Muscle of back (tissue), 11 donors: ENCODE results near the gene TYW1. TPM values are rescaled to one million over a fixed set of nuclear protein-coding genes. Genes with fewer than 3 reads are reported as not detected.
"Not testable (repeated sequence)": the region's sequence is repeated elsewhere in the genome, so short reads cannot be mapped to it uniquely, and the experiment has no call there.

Source experiments
- DNase-seq, 3 donors: peaks; one replicate each; pipeline versions ENCODE4 v3.0.0 to v3.0.0-alpha.2; 2013
- polyA plus RNA-seq, 10 donors: library from polyadenylated mRNA; unstranded; fragments of 120-200 nt; gene quantifications; one replicate each; pipeline ENCODE4 v1.2.1, GENCODE V29; 2013; ENCODE audit not compliant: insufficient read length in 10 of 10

Gene TYW1
- polyA plus RNA-seq, 10 donors, result 12.2 to 17.5 (median 15.3) TPM

DNA sequence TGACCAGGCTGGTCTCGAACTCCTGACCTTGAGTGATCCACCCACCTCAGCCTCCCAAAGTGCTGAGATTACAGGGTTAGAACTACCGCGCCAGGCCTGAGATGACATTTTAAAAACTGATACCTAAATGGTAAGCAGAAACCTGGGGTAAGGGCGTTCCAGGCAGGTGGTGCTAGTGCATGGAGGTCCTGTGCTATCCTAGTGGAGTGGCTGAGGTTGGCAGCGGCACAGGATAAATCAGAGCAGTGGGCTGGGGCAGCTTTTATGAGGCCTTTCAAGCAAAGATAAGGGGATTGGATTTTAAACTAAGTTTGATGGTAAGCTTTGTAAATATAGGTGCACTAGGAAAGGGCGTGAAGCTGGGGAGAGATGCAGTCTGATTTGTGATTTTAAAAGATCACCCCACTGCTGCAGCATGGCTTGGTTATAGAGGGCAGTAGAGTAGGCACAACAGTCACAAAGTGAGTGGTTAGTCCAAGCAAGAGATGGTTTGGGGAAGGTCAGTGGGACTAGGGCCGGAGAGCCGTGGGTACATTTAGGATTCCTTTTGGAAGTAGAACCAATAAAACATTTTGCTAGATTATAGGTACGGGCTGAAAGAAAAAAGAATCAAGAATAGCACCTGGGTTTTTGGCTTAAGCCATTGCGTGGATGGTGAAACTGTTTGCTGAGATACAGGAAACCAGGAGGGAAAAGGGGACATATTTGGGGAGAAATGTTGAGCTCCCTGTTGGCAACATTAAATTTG lies 188.5 kb downstream of the TYW1 start:
- DNase-seq, result not testable (repeated sequence)

DNA sequence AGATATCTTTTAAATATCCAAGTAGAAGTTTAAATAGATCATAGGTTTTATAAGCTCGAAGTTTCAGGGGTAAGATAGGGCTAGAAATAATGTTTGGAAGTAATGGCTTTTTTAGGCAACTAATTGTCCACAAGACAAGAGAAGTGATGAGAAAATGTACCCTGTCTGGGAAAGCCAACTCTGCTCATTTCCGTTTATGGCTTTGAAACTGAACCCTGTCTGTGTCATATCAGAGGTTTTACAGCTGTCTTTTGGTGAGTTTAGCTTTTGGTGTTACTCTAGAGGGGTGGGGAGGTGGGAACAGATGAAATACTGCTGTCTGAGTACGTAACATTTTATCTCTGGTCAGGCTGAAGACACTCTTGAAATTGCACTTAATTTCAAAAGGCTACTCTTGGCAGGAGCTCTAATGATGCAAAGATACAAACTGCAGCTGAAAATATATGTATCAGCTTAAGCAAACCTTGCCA lies 189.1 kb downstream of the TYW1 start:
- DNase-seq, result not testable (repeated sequence)

DNA sequence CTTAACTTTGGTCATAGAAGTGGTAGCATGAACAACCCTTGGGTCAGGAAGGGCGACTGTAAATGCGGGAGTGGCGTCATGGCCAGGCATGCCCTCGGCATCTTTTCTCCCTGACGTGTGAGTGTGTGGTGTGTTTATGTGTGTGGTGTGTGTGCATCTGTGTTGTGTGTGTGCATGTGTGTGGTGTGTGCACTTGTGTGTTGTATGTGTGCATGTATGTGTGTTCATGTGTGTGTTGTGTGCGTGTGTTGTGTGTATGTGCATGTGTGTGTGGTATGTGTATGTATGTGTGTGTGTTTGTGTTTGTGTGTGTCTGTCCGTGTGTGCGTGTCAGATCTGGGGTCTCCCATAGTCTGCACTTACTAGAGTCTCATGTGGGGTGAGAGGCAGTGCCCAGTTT lies 192.5 kb downstream of the TYW1 start:
- DNase-seq, result not testable (repeated sequence)

DNA sequence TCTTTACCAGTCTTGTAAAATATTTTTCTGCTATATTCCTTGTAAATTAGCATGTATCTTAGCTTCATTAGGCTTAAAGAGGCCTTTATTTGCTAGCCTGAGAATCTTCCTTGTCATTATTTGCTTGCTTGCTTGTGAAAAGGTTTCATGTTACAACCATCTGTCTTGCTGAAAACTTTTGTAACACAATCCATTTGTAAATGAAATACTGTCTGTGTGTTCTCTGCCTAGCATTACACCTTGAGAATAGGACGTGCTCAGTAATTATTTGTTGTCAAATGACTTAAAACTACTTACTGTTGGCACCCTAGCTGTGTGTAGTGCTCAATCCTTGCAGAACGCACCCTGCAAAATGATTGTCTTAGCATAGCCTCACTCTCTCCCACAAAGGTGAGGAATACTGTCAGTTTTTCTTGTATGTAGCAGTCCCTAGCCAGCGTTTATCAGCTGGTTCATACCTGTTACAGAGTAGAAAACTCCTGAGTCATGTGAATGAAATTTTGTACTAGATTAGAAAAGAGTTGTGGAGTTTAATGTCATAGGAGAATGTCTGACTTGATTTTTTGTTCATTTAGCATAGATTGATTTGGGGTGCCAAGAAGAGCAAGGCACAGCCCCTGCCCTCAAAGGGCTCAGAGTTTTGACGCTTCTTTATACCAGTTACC lies 193.3 kb downstream of the TYW1 start:
- DNase-seq, result not testable (repeated sequence)

DNA sequence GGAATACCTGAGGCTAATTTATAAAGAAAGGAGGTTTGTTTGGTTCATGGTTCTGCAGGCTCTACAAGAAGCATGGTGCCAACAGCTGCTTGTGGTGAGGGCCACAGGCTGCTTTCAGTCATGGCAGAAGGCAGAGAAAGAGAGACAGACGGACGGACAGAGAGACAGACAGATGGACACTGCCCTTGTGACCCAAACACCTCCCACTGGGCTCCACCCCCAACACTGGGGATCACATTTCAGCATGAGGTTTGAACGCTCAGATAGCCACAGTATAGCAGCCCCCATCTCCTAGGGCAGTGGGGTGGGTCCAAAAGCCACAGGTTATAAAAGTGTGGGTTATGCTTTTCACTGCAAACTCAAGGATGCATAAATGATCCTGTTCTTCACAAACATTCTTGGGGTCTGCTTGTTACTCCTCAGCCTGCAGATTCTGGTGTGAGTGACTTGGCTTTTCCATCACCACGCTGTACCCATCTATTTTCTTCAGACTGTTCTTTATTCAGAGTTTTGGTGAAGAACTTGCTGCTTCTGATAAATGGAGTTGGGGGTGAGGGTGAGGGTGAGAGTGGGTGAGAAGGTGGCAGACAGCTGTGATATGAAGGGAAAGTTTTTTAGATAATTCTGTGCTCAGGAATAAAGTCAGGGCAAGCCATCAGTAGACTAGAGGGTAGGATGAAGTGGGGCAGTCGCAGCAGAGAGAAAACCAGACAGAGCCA lies 194.5 kb downstream of the TYW1 start:
- not testable (repeated sequence) for DNase-seq

DNA sequence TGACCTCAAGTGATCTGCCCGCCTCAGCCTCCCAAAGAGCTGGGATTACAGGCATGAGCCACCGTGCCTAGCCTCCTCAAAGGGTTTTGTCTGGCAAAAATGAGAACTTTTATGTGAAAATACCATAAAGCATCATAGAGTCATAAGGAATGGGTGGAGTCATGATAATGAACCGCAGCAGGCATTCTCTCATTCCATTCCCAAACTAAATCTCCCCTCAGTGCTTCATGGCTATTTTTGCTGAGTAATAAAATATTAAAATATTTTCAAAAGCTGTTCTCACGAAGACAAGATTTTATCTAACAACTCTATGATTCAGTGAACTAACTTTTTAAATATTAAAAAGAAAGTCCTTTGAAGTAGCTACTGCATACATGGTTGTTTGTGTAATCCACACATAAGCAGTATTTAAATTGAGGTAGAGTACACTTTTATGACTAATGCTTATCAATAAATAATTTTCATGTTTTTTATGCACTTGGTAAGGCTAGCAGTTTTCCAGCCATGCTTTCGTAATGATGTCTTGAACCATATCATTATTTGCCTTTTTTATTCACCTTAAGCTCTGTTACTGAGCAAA lies 195.6 kb downstream of the TYW1 start:
- DNase-seq, result not testable (repeated sequence)

DNA sequence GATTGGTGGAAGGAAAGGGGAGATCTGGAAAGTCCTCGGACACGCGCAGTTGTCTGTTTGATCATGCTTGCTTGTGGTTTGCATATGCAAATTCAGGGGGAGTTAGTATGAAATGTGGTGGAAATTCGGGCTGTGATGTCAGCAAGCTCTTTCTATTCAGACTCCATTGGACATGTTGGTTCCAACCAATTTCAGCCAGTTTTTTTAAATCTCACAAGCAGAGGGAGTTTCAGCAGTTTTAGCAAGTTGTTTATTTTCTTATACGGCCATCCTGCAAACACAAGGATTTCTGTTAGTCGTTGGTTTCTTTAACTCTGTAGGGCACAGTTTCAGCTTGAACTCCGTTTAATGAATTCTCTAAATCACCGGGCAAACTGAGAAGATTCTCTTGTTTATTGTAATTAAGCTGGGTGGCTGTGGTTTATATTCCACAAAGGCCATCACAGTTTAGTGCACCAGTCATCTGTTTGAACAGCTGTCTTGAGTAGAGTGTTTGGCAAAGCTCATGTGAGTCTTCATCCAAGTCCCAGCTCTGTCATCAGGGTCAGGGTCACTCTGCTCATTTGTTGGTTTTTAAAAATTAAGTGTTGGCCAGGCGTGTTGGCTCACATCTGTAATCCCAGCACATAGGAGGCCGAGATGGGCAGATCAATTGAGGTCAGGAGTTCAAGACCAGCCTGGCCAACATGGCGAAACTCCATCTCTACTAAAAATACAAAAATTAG lies 196.4 kb downstream of the TYW1 start:
- peak; percentile 39 to 64 (median 51) for DNase-seq

DNA sequence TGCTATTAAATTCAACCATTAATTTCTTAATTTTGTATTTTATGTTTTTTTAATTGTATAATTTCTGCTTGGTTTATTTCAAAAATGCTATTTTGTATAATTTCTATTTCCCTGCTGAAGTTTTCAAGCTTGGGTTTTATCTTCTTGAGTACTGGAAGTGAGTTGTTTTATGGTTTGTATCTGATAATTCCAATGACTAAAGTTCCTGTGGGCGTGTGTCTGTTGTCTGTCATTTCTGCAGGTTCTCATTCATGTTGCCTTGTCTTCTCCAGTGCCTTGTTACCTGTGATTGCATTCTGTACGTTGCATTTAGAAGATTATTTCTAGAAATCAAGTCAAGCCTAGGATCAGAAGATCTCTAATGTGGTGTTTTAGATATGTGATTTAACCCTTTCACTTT lies 199.5 kb downstream of the TYW1 start:
- DNase-seq, result not testable (repeated sequence)

DNA sequence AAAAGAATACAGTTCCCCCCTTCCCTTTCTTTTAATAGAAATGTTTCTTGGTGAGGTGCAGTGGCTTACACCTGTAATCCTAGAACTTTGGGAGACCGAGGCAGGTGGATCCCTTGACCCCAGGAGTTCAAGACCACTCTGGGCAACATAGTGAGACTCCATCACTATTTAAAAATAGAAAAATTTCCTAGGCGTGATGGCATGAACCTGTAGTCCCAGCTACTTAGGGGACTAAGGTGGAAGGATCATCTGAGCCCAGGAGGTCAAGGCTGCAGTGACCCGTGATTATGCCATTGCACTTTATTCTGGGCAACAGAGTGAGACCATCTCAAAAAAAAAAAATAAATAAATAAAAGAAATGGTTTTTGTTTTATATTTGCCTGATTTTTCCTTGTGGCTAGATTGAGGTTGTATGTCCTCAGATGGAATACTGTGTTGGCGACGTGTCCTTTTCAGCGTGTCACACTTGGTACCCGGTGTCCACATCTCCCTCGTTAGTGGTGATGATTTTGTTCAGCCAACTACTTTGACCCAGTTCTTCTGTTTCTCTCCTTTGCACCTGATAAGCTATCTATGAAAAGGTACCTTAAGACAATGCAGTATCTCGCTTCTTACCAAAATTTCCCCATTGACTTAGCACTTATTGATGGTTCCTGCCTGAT lies 202.4 kb downstream of the TYW1 start:
- not testable (repeated sequence) for DNase-seq

DNA sequence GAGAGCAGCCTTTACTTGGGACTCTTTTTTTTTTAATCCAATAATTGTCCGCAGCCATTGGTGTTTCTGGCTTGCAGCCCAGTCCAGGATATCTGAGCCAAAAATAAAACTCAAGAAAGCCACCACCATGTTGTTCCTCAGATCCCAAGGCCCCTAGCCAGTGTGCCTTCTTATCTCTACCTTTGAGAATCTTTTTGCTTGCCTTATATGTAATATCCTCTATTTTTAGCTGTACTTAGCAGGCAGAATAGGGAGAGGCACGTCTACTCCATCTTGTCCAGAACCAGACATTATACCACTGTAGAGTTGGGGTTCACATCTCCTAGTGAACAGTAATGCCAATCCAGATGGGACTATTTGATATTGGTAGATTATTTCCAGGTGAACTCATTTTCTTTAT lies 209.1 kb downstream of the TYW1 start:
- not testable (repeated sequence) for DNase-seq

DNA sequence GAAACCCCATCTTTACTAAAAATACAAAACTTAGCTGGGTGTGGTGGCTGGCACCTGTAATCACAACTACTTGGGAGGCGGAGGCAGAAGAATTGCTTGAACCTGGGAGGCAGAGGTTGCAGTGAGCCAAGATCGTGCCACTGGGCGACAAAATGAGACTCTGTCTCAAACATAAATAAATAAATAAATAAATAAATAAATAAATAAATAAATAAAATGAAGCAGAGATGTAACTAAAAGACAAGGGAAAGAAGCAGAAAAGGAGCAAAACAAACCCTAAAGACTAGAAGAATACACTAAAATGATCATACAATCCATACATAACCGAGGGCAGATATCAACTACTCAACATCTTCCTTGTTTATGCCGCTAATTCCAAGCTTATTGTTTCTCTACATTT lies 209.8 kb downstream of the TYW1 start:
- no peak for DNase-seq

DNA sequence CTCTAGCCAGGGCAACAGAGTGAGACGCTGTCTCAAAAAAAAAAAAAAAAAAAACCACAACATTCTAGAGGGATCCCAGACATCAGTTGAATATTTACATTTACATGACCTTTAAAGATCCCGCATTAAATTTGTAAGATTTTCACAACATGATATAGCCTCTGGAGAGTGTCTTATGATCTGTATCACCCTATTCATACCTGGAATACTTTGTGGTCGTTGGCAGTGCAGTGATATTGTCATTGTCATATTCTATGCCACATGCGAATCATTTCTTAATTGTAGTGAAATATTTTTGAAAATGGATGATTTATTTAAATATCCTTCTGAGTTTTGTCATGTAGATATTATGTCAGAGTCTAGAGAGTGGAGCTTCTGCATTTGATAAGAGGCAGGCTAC lies 212.0 kb downstream of the TYW1 start:
- DNase-seq, result not testable (repeated sequence)

DNA sequence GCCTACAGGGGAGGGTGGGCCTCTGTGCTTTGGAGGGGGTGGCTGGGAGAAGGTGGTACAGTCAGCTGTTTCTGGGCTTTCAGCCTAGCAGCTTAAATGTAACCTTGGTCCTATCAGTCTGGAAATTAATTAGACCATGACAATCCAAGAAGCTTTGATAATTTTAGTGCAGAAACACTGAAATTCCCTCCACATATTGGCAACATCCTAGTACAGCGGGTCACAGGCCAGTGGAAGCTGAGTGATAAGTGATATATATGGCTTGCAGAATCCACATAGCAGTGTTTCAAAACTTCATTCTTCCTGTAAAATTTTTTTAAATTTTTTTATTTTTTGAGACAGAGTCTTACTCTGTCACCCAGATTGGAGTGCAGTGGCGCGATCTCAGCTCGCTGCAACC lies 212.6 kb downstream of the TYW1 start:
- DNase-seq, result no peak

DNA sequence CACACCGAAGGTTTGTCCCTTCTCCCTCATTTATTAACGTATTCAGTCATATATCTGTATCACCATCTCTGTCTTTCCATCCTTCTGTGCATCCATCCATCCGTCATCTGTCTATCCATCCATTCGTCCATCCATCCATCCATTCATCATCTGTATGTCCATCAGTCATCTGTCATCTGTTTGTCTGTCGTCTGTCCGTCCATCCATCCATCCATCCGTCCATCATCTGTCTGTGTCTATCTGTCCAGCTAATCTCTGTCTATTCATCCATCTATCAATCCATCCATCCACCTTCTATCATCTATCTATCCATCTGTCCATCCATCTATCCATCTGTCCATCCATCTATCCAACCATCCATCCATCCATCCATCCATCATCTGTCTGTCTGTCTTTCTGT lies 213.9 kb downstream of the TYW1 start:
- DNase-seq, result no peak

DNA sequence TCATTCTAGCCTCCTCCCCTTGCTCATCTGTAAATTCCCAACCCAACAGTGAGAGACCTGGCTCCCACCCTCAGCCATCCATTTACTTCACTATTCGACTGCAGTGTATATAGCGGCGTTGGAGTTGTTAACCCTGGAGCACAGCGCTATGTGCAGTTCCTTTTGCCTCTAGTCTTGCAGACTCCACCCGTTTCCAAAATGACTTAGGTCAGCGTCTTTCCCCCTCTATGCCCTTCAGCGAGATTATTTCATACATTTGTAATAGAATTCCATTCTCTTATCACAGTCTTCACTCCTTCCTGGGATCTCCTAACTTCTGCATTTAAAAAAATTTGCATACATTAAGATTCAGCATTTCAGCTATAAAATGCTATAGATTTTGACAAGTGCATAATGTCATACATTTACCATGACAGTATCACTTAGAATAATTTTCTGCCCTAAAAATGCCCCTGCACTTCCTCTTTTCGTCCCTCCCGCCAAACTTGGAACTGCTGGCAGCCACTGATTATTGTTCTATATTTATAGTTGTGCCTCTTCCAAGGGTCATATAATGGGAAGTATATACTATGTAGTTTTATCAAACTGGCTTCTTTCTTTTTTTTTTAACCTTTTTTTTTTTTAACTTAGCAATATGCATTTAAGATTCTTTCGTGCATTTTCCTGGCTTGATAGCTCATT lies 215.2 kb downstream of the TYW1 start:
- not testable (repeated sequence) for DNase-seq

DNA sequence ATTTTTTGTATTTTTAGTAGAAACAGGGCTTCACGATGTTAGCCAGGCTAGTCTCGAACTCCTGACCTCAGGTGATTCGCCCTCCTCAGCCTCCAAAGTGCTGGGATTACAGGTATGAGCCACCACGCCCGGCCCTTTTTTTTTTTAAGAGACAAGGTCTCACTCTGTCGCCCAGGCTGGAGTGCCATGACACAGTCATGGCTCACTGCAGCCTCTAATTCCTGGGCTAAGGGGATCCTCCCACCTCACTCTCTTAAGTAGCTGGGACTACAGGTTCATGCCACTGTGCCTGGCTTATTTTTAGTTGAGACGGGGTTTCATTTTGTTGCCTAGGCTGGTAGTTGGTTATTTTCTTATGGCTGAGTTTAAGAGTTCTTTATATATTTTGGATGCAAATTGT lies 216.4 kb downstream of the TYW1 start:
- not testable (repeated sequence) for DNase-seq

DNA sequence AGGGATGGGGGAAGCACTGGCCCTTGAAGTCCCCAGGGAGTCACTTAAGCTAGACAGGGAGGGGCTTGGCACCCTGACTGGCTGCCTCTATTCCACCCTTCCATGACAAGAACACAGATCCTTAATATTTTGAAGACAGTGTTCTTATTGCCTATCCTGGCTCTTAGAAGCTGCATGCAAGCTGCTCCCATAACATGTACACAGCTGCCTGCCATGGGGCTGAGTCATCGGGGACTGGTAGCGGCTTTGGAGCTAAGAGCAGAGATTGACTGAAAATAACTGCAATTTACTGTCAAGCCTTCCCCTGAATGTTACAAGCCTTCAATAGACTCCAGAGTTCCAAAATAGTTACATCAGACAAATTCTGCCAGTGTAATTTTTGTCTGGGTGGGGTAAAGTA lies 226.9 kb downstream of the TYW1 start:
- DNase-seq, result peak in 1 of 3 donors; percentile 30

DNA sequence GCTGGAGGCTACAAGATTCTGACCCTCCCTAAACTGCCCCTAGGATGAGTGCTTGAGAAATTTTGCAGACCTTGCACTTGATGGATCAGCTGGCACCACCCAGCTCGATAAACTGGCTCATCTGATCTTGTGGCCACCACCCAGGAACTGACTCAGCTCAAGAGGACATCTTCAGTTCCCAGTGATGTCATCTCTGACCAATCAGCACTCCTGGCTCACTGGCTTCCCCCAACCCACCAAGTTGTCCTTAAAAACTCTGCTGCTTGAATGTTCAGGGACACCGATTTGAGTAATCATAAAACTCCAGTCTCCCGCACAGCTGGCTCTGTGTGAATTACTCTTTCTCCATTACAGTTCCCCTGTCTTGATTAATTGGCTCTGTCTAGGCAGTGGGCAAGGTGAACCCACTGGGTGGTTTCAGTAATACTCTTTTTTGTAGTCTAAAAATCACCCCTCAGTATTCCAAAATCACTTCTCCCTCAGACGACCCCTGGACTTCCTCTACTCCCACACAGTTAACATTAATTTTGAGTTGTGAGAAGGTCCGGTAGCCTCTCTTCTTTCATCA lies 229.8 kb downstream of the TYW1 start:
- DNase-seq, result peak in 1 of 3 donors; percentile 15

DNA sequence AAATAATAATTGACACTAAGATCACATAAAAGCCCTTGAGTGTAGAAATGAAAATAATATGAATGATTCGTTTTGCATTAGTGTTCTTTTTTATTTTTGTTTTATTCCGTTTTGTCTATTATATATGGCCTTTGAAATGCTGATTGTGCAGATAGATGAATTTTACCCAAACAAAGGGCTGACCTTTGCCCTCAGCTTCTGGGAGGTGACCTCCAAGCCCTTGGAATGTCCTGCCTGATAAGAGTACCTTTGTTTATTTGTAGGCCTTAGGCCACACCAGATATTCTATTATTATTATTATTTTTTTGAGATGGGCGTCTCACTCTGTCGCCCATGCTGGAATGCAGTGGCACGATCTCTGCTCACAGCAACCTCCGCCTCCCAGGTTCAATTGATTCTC lies 230.3 kb downstream of the TYW1 start:
- not testable (repeated sequence) for DNase-seq

DNA sequence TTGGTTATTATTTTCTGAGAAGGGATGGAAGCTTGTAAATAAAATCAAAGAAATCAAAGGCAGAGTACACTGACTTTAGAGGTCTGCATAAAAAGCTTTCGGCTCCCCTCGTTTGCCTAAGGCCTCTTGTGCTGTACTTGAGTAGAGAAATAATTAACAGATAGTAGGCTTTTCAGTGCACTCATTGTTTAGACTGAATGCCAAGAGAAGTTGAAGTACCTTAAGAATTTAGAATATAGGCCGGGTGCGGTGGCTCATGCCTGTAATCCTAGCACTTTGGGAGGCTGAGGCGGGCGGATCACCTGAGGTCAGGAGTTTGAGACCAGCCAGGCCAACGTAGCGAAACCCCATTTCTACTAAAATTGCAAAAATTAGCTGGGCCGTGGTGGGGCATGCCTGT lies 232.4 kb downstream of the TYW1 start:
- DNase-seq, result not testable (repeated sequence)
